GM21786 (cell line): ENCODE data around the gene ZNF813.

Experiments used
- ATAC-seq: cut with Tn5 transposase; IDR thresholded peaks from one replicate; pipeline ENCODE4 v1.9.1; 2021; ENCODE audit not compliant: unreplicated experiment

Gene ZNF813

GRCh38 chr19:53519446-53519845 lies 51.9 kb downstream of the ZNF813 start:
- ATAC-seq: no peak

- no peak for ATAC-seq
Measured at GRCh38 chr19:53520163-53520546, 52.6 kb downstream of the ZNF813 start.

GRCh38 chr19:53520547-53521372 lies 53.2 kb downstream of the ZNF813 start:
- peak; percentile 97 for ATAC-seq

GRCh38 chr19:53521373-53522202 lies 54.1 kb downstream of the ZNF813 start:
- no peak for ATAC-seq

- ATAC-seq: no peak
Measured at GRCh38 chr19:53525922-53526321, 58.4 kb downstream of the ZNF813 start.

GRCh38 chr19:53530622-53531021 lies 63.1 kb downstream of the ZNF813 start:
- no peak for ATAC-seq

GRCh38 chr19:53531457-53531856 lies 63.9 kb downstream of the ZNF813 start:
- ATAC-seq: no peak

- ATAC-seq: no peak
Measured at GRCh38 chr19:53532362-53532761, 64.8 kb downstream of the ZNF813 start.

GRCh38 chr19:53536225-53536548 lies 68.7 kb downstream of the ZNF813 start:
- ATAC-seq: no peak

GRCh38 chr19:53537121-53537520 lies 69.6 kb downstream of the ZNF813 start:
- peak; percentile 6 for ATAC-seq

GRCh38 chr19:53537521-53538377 lies 70.2 kb downstream of the ZNF813 start, which contains the start of gene ZNF331:
ZNF331 (plus strand) TSS chr19:53538145; CDS start chr19:53569377, 31,232 bp downstream.
- ATAC-seq: peak; percentile 52

GRCh38 chr19:53538378-53539109 lies 71.0 kb downstream of the ZNF813 start:
- no peak for ATAC-seq

GRCh38 chr19:53540091-53540490 lies 72.6 kb downstream of the ZNF813 start:
- no peak for ATAC-seq

GRCh38 chr19:53541971-53542370 lies 74.4 kb downstream of the ZNF813 start:
- ATAC-seq: no peak

GRCh38 chr19:53545271-53546065 lies 77.9 kb downstream of the ZNF813 start:
- ATAC-seq: no peak
